HG03066 (cell line): ENCODE results near the gene SVIL.

Experiments
- ATAC-seq: cut with Tn5 transposase; IDR thresholded peaks from one replicate; pipeline ENCODE4 v1.9.1; 2021; ENCODE audit warnings: low read depth; ENCODE audit not compliant: unreplicated experiment

Gene SVIL

GRCh38 chr10:29650552-29650944, 15.8 kb upstream of the SVIL start:
- ATAC-seq = no peak

DNA sequence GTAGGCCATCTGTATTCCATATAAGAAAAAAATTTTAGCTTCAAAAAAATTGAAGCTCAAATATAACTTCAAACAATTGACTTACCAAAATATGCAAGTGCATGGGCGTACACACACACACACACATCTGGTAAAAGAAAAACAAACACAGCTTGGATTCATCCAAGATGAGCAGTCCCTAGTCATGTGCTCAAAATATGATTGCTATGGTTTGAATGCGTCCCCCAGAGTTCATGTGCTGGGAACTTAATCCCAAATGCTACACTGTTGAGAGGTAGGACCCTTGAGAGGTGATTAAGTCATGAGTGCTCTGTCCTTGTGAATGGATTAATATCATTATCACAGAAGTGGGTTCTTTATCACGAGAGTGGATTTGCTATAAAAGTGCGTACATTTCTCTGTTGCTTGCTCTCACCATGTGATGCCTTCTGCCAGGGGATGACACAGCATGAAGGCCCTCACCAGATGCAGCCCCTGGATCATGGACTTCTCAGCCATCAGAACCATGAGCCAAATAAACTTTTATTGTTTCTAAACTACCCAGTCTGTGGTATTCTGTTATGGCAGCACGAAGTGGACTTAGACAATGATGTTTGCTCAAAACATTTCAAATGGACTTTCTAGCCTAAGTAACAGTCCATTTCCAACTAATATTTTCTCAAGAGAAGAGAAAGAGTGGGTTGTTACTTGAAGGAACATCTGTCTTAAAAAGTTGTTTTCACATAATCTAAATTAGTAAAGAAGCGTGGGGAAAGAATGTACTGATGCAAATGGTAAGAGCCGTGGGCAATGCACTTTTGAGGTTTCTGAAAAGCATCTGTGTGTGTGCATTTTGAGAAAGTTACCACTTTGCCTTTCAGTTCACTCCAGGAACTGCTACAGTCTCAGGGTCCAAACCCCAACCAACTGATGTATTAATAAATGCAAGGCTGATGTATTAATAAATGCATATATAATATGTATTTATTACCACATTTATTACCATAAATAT, 15.1 kb upstream of the SVIL start:
- no peak for ATAC-seq

GRCh38 chr10:29648983-29649268, 14.2 kb upstream of the SVIL start:
- no peak for ATAC-seq

DNA sequence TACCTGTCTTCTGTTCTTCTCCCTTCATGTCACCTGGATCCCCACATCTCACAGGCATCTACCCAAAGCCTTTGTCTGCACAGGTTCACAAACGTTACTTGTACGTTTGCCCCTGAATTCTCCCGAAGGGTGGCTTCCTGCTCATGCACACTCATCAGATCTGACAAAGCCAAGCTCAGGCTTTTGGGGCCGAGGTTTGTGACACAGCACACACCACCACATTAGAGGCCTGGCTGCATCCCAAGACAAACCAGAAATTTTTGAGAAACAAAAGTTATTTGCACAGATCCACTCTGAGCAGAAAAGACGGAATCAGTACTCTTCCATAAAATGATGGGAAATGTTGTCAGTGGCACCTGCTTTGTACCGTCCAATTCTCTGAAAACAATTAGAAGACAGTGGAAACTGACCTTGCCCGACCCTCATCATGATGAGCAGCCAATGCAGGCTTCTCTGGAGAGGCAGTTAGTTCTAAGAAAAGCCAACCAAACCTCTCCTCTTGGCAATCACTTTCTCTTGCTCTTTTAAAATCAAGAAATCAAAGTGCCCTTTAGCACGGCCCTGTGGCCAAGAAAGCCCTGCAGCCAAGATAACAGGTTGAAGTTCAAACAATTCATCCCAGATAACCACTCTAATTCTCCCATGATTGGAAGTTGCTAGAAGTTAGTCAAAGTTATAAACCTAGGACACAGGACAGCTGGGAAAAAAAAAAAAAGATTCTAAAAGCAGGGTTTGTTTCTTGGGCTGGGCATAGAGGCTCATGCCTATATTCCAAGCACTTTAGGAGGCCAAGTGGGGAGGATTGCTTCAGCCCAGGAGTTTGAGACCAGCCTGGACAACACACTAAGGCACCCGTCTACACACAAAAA, 13.6 kb upstream of the SVIL start:
- no peak for ATAC-seq

- no peak for ATAC-seq
Observed at GRCh38 chr10:29647478-29647877, 12.7 kb upstream of the SVIL start.

GRCh38 chr10:29646960-29647461, 12.2 kb upstream of the SVIL start:
- ATAC-seq = no peak

DNA sequence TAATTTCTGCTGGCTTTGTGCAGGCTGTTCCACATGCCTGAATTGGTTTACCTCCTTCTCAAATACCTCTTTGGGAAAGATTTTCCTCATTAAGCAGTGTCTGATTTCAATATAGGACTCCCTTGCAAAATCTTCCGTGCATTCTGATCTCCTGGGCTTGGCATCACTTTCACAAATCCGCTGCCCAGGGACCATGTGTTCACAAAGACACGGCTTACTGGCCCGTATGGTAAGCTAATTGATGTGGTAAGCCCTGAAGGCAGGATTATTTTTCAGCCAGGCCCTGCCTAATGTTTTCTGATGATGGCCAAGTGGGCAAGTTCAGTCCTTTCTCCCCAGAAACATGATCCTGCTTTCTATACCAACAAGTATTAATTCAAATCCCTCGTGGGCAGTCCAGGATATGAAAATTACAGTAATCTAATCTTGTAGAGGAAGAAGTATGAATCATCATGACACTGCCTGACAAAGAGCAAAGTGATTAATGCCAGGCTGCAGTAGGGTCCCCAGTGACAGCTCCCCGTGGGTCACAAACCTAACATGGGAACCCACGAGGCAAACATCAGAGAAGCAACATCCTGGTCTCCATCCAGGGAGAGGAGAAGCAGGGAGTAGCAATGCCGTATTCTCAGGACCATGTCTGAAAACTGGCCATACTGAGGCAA, 11.6 kb upstream of the SVIL start:
- no peak for ATAC-seq

- no peak for ATAC-seq
Observed at GRCh38 chr10:29643771-29644501, 9.2 kb upstream of the SVIL start.

DNA sequence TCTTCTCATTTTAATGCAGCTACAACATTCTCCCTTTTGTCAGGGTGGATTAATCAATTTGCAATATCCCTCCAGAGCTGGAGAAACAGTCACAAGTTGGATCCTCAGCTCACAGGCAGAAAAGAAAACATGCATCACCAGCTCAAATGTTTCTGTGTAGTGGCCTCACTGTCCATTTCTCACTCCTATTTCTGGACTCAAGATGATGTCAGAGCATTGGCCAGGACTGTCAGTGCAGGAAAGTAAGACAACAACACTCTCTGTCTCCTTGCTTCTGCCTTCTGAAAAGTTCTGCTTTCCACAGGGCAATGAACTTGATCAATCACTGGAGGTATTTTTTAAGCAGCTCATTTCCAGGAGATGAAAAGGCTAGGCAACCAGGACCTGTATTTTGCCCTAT, 8.2 kb upstream of the SVIL start:
- no peak for ATAC-seq

DNA sequence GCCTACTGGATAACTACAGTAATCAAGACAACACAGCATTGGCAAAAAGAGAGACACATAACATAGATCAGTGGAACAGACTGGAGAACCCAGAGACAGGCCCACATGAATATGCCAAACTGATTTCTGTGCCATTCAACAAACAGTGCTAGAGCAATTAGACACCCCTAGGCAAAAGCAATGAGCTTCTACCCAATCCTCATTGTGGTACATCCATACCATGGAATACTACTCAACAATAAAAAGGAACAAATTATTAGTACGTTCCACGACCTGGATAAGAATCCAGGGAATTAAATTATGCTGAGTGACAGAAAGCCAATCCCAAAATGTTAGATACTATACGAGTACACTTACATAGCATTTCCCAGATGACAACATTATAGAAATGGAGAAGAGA, 2.8 kb upstream of the SVIL start:
- ATAC-seq = no peak

GRCh38 chr10:29636178-29636577, 1.4 kb upstream of the SVIL start:
- no peak for ATAC-seq

DNA sequence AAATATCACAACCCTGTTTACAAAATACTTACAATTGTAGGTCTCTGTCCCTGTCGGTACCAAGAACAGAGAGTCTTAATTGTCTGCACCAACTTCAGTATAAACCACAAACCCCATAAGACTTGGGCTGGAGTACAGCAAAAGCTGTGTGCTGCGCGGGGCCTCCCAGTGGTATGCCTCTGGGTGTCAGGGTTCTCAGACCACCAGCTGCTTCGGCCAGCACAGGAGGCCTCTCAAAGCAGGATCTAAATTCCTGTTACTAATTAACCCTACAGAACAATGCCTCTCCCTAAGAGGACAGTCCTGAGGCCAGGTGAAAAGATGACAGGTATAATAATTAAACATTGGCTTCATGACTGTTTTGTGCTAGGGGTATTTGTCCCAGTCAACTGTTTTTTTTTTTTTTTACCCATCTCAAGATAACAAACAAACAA, 957 bp upstream of the SVIL start:
- peak; percentile 84 for ATAC-seq

GRCh38 chr10:29634105-29634504, 666 bp downstream of the SVIL start:
- ATAC-seq = no peak

GRCh38 chr10:29631049-29631339, 3.8 kb downstream of the SVIL start:
- no peak for ATAC-seq

DNA sequence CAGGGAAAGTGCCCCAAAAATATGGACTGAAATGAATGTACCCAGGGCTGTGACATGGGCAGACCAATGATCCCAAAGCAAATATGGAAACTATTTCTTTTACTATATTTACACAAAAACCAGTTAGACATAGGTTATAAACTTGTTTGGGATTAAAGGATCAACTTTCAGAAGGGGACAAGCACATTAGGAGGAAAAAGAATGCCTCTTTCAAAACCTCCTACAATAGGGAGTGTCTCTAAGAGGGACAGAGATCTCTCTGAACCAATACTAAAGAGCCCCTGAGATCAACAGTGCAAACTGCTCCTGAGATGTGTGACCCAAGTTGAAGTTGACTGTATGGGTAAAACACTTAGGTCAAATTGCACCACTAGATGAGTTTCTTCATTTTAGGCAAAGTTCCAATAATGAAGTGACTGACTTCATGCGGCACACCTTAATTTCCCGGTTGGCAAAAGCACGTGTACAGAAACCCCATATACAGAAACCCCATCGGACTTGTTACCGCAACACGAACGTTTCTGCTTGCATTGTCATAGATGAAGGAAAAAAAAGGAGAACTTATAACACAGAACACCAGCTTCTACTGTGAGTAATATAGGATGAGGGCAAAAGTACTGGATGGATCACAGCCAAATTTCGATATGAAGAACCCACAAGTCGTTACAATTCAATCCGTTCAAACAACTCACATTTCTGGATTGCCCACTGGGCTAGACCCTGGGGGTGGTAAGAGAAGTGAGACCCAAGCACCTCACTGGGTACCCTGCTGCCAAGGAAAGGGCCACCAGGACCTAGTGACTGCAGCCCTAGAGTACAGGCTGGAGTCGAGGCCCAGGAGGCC, 4.3 kb downstream of the SVIL start:
- no peak for ATAC-seq

- ATAC-seq = no peak
Observed at GRCh38 chr10:29628912-29629526, 5.8 kb downstream of the SVIL start.

DNA sequence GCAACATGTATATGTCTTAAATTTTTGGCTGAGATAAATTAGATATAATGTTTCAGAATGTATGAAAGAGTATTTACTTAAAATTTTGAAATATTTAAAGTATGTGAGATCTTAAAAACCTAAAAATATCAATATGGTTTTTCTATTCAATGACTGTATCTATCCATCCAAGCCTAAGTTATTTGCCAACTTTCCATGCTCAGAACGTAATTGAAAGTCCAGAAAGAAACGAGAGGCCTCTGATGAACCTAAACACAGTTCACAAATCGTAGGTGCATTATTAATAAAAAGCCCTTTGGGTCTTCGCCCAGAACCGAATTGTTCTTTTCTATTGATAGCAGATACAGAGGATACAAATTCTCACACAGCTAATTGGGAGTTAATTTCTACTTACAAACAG, 6.5 kb downstream of the SVIL start:
- no peak for ATAC-seq

DNA sequence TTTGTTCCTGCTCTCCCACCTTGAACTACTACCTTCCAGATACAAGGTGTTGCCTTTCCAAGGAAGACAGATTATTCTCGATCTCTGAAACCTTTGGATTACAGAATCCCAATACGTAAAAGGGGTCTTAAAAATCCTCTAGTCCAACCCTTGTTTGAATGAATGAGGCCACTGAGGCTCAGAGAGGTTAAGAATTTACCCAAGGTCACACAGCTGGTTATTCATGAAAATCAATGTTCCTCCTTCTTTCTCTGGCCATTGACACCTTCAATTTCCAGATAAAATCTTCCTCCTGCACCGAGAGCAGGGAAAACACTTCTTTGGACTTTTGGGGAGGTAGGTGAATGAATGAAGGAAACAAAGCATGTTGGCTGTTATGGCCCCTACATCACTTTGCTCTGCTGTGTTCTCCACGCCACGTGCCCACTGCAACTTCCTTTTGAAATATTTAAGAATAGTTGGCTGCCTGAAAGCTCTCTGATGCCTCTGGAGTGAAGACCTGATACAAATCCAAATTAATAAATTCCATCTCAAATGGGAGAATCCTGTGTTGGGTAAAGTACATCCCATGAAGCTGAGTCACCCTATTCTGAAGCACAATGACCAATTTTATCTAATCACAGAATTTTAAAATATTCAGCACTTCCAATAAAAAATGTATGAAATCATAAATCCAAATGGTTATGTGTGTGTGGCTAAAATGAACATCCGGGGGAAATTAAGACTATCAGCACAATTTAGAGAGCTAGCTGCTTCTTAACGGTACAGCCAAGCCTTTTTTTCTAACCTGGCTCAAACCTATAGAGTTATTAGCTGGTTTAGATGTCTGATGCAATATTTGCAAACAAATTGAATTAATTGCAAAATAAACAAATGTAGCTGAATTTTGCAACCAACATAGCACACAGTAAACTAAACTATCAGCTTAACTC, 7.3 kb downstream of the SVIL start:
- no peak for ATAC-seq
